Measurements from ENCODE around the gene STARD5. TPM values are rescaled to one million over a fixed set of nuclear protein-coding genes. Genes with fewer than 3 reads are reported as not detected.

The STARD5 gene
- total RNA-seq, 1 experiment from 2014 or later = 0.41 TPM

DNA sequence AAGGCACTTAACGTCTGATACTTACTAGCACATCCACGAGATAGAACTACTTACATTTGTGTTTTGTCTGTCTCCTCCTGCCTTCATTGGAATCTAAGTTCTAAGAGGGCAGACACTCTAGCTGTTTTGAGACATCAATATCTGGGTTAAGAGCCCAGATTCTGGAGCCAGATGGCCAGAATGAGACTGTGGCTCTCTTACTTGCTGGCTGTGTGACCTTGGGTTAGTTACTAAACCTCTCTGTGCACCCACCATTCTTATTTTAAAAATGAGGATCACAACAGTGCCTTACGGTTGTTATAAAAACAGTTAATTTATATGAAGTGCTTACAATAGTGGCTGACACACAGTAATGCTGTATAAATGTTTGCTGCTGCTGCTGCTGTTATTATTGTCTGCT, 7.7 kb downstream of the STARD5 start:
- ChIA-PET POLR2A (ENCODE audit: unreplicated experiment) (no interaction called here), CTCF (no interaction called here)
- no peak overlapping the region for H3K4me3 ChIP-seq
- no peak overlapping the region for H3K27ac ChIP-seq
- peaks cover 10% of the 10 kb centered on the region; the same call in 1 of the 2 replicates for H3K27me3 ChIP-seq (ENCODE audit: insufficient read depth, low read depth)
- H3K79me2 ChIP-seq (ENCODE audit: low read depth) = no peaks in the 10 kb centered on the region
- H2AFZ ChIP-seq = no peak overlapping the region
- H4K20me1 ChIP-seq (ENCODE audit: insufficient read depth) = no peaks in the 10 kb centered on the region
- no peaks in the 10 kb centered on the region for H3K9me3 ChIP-seq (ENCODE audit: insufficient read depth, low read depth)
- no peaks in the 10 kb centered on the region for H3K36me3 ChIP-seq (ENCODE audit: low read depth)
- no peaks in the 10 kb centered on the region for H3K4me1 ChIP-seq (replicated peaks; ENCODE audit: insufficient read depth)
- intact Hi-C loops (cut with micrococcal nuclease; ENCODE audit: unreplicated experiment) = no loop called here
- TF ChIP-seq, protein P1, sequence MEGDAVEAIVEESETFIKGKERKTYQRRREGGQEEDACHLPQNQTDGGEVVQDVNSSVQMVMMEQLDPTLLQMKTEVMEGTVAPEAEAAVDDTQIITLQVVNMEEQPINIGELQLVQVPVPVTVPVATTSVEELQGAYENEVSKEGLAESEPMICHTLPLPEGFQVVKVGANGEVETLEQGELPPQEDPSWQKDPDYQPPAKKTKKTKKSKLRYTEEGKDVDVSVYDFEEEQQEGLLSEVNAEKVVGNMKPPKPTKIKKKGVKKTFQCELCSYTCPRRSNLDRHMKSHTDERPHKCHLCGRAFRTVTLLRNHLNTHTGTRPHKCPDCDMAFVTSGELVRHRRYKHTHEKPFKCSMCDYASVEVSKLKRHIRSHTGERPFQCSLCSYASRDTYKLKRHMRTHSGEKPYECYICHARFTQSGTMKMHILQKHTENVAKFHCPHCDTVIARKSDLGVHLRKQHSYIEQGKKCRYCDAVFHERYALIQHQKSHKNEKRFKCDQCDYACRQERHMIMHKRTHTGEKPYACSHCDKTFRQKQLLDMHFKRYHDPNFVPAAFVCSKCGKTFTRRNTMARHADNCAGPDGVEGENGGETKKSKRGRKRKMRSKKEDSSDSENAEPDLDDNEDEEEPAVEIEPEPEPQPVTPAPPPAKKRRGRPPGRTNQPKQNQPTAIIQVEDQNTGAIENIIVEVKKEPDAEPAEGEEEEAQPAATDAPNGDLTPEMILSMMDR (conservative IDR thresholded peaks at IDR 0.05) = no peak
- H3K4me2 ChIP-seq = no peak overlapping the region
- no TSS peak for BruUV-seq (replicated peaks)
- no peaks in the 10 kb centered on the region for H3K9me2 ChIP-seq (ENCODE audit: insufficient read depth)
- no peaks in the 10 kb centered on the region for H3F3A ChIP-seq (ENCODE audit: insufficient read depth, low read depth)
- no peak for DNase-seq

DNA sequence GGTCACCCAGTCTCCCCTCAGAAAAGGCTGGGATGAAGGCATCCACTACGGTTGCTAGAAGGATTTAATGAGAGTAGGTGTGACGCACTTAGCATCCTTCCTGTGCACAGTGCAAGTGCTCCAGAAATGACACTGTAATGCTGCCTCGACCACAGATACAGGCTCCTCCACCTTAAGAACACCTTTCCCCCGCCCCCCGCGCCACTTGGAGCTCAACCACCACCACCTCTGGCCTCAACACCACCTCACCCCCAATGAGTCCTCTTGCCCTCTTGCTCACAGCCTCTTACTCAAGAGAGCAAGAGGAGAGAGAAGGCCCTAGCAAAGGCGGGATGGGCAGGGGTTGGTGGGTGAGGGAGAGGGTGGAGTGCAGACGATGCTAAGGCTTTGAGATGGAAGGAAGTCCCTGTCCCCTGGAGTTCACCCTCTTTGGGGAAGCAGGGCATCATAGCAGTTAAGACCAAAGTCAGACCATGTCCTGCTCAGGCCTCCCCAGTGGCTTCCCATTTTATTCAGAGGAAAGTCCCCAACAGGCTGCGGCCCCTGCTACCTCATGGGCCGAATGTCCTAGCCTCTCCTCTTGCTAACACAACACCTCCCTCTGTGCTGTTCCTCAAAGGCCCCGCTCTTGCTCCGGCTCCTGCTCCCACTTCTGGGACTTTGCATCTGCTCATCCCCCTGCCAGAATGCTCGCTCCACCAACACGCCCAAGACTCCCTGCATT, 8.3 kb downstream of the STARD5 start:
- H3K4me1 ChIP-seq (replicated peaks; ENCODE audit: insufficient read depth) = no peaks in the 10 kb centered on the region
- no TSS peak for BruUV-seq (replicated peaks)
- no peak overlapping the region for H3K4me2 ChIP-seq
- H3K36me3 ChIP-seq (ENCODE audit: low read depth) = no peaks in the 10 kb centered on the region
- H3F3A ChIP-seq (ENCODE audit: insufficient read depth, low read depth) = no peaks in the 10 kb centered on the region
- POLR2A ChIA-PET (ENCODE audit: unreplicated experiment) = no interaction called here
- H2AFZ ChIP-seq = no peak overlapping the region
- intact Hi-C loops (cut with micrococcal nuclease; ENCODE audit: unreplicated experiment) = no loop called here
- H3K27ac ChIP-seq = no peak overlapping the region
- no peaks in the 10 kb centered on the region for H3K79me2 ChIP-seq (ENCODE audit: low read depth)
- H3K4me3 ChIP-seq = no peak overlapping the region
- no peak for DNase-seq
- no peak for TF ChIP-seq EZH2 (IDR thresholded peaks at IDR 0.05; ENCODE audit: low read depth)
- TF ChIP-seq, protein P1 (conservative IDR thresholded peaks at IDR 0.05) = no peak
- peaks cover 6% of the 10 kb centered on the region; the same call in 1 of the 2 replicates for H3K27me3 ChIP-seq (ENCODE audit: insufficient read depth, low read depth)
- CTCF ChIA-PET = interaction anchor here (0.6 kb wide), 1 partner anchor 32 kb away, joined by 3 read pairs; no protein-coding TSS in a partner anchor
- H3K9me3 ChIP-seq (ENCODE audit: insufficient read depth, low read depth) = no peaks in the 10 kb centered on the region
- H3K9me2 ChIP-seq (ENCODE audit: insufficient read depth) = no peaks in the 10 kb centered on the region
- H4K20me1 ChIP-seq (ENCODE audit: insufficient read depth) = no peaks in the 10 kb centered on the region

DNA sequence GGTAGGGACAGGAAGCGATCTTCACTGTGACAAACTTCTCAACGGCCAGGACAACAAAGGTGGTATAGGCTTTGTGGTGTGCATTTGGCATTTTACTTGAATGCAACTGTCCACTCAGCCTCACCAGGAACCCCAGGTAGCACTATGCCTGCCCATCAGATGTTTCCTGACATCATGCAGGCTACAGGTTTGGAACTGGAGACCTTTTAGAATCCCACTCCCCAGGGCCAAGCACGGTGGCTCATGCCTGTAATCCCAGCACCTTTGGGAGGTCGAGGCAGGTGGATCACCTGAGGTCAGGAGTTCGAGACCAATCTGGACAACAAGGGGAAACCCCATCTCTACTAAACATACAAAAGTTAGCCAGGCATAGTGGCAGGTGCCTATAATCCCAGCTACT, 9.6 kb downstream of the STARD5 start:
- TF ChIP-seq, protein P1 (conservative IDR thresholded peaks at IDR 0.05) = no peak
- no peak for TF ChIP-seq EZH2 (IDR thresholded peaks at IDR 0.05; ENCODE audit: low read depth)
- H4K20me1 ChIP-seq (ENCODE audit: insufficient read depth) = no peaks in the 10 kb centered on the region
- DNase-seq = no peak
- ChIA-PET POLR2A (ENCODE audit: unreplicated experiment) (no interaction called here), CTCF (no interaction called here)
- no peaks in the 10 kb centered on the region for H3K9me2 ChIP-seq (ENCODE audit: insufficient read depth)
- no peaks in the 10 kb centered on the region for H3K9me3 ChIP-seq (ENCODE audit: insufficient read depth, low read depth)
- no peak overlapping the region for H2AFZ ChIP-seq
- no peaks in the 10 kb centered on the region for H3K4me1 ChIP-seq (replicated peaks; ENCODE audit: insufficient read depth)
- peaks cover 3% of the 10 kb centered on the region; the same call in 1 of the 2 replicates for H3K27me3 ChIP-seq (ENCODE audit: insufficient read depth, low read depth)
- H3K27ac ChIP-seq = no peak overlapping the region
- H3K4me2 ChIP-seq = no peak overlapping the region
- H3K36me3 ChIP-seq (ENCODE audit: low read depth) = no peaks in the 10 kb centered on the region
- no peak overlapping the region for H3K4me3 ChIP-seq
- no peaks in the 10 kb centered on the region for H3K79me2 ChIP-seq (ENCODE audit: low read depth)
- no peaks in the 10 kb centered on the region for H3F3A ChIP-seq (ENCODE audit: insufficient read depth, low read depth)
- BruUV-seq (replicated peaks) = no TSS peak
- intact Hi-C loops (cut with micrococcal nuclease; ENCODE audit: unreplicated experiment) = no loop called here

All from PC-9 (cell line).